K562 (cell line): Measurements from ENCODE around the gene UBE2E2. TPM values are rescaled to one million over a fixed set of nuclear protein-coding genes. Genes with fewer than 3 reads are reported as not detected.
"Not testable (repeated sequence)": the region's sequence is repeated elsewhere in the genome, so short reads cannot be mapped to it uniquely, and the experiment has no call there.

ENCODE experiments used
- ATAC-seq: fragments of 200-7000 bp; cut with Tn5 transposase; 3 replicates; pipeline ENCODE4 v1.9.1; 2020; ENCODE audit warnings: moderate library complexity
- BruUV-seq: library from RNA; stranded (reverse); fragments of 400-500 nt; replicated peaks from 2 replicates; lab custom pipeline; 2021; lab: Mats Ljungman, UMichigan
- CTCF ChIA-PET: fragments of 300-600 bp; formaldehyde crosslinking; extraction: SDS; loops from one replicate; lab custom pipeline; 2021; ENCODE audit warnings: low intra/inter-chr PET ratio; lab: Yijun Ruan, JAX
- POLR2A ChIA-PET: fragments of 300-600, 350-650 bp; sonication (Branson Sonifier 250); formaldehyde crosslinking; extraction: SDS; loops from one replicate; lab custom pipeline; 2021; ENCODE audit warnings: antibody characterized with exemption, inconsistent platforms; lab: Yijun Ruan, JAX
- DNase-seq, 4 experiments: peaks; one replicate each; pipeline versions ENCODE4 v3.0.0 to v3.0.0-alpha.2; 2011 to 2018; ENCODE audit warnings: low spot score in 3 of 4, mixed read lengths in 3 of 4; ENCODE audit errors: extremely low read depth in 1 of 4
- FAIRE-seq: peaks from 2 replicates; lab custom pipeline; 2011; peaks lifted over from hg19 to GRCh38; lab: Jason Lieb, UNC
- H2AFZ ChIP-seq: 2 replicates; pipeline ENCODE4 v1.6.0; 2011; ENCODE audit warnings: low read depth, low read length, control low read depth, inconsistent platforms
- H3K27ac ChIP-seq: fragments of 200-600 bp; 3 replicates; pipeline ENCODE4 v1.8.0; 2011; ENCODE audit warnings: low read depth, mild to moderate bottlenecking, control low read depth, inconsistent platforms, low read length, moderate library complexity, mixed read lengths; ENCODE audit errors: extremely low read depth
- H3K27me3 ChIP-seq, 2 experiments: fragments of 300-600 bp in 1 of 2; 2 replicates in 1 of 2; 3 replicates in 1 of 2; pipeline versions ENCODE4 v1.6.0 to v1.8.0; 2011; ENCODE audit warnings: inconsistent platforms in 2 of 2, low read length in 2 of 2, mild to moderate bottlenecking in 1 of 2, mixed read lengths in 1 of 2, moderate library complexity in 1 of 2; ENCODE audit not compliant: control insufficient read depth in 2 of 2, insufficient read depth in 2 of 2
- H3K36me3 ChIP-seq: fragments of 300-600 bp; 3 replicates; pipeline ENCODE4 v1.8.0; 2011; ENCODE audit warnings: mild to moderate bottlenecking, low read length, inconsistent platforms; ENCODE audit not compliant: control insufficient read depth, insufficient read depth
- H3K4me1 ChIP-seq, 2 experiments: fragments of 200-600 bp in 1 of 2; replicated peaks in 1 of 2; 2 replicates in 1 of 2; 3 replicates in 1 of 2; pipeline versions ENCODE4 v1.5.1 to v1.8.0; 2011; ENCODE audit warnings: inconsistent platforms in 2 of 2, low read length in 2 of 2, mild to moderate bottlenecking in 1 of 2, mixed read lengths in 1 of 2, moderate library complexity in 1 of 2; ENCODE audit not compliant: control insufficient read depth in 2 of 2, insufficient read depth in 2 of 2
- H3K4me2 ChIP-seq: 2 replicates; pipeline ENCODE4 v1.6.1; 2011; ENCODE audit warnings: low read length, control low read depth, inconsistent platforms, mixed read lengths; ENCODE audit not compliant: insufficient read depth
- H3K4me3 ChIP-seq: fragments of 200-600 bp; sonication (generic), shearing (Covaris generic); 2 replicates; pipeline ENCODE4 v1.5.1; 2016; ENCODE audit warnings: control low read depth, inconsistent platforms
- H3K79me2 ChIP-seq: fragments of 200-600 bp; 3 replicates; pipeline ENCODE4 v1.8.0; 2011; ENCODE audit warnings: low read length, inconsistent platforms; ENCODE audit not compliant: control insufficient read depth, insufficient read depth
- H3K9ac ChIP-seq, 2 experiments: 2 replicates each; pipeline versions ENCODE4 v1.6.0 to v1.6.1; 2011; ENCODE audit warnings: low read depth in 2 of 2, low read length in 2 of 2, control low read depth in 1 of 2, inconsistent platforms in 1 of 2, mild to moderate bottlenecking in 1 of 2, mixed read lengths in 1 of 2; ENCODE audit not compliant: insufficient read depth in 1 of 2
- H3K9me1 ChIP-seq: one replicate; pipeline ENCODE4 v1.6.0; 2011; ENCODE audit warnings: inconsistent platforms, mild to moderate bottlenecking, low read length, moderate library complexity; ENCODE audit not compliant: control insufficient read depth, insufficient read depth
- H3K9me3 ChIP-seq: replicated peaks from 2 replicates; pipeline ENCODE4 v1.5.1; 2011; ENCODE audit warnings: low read depth, low read length, inconsistent platforms; ENCODE audit not compliant: control insufficient read depth, insufficient read depth
- H4K20me1 ChIP-seq: replicated peaks from 2 replicates; pipeline ENCODE4 v1.6.1; 2011; ENCODE audit warnings: low read length, inconsistent platforms, mixed read lengths; ENCODE audit not compliant: control insufficient read depth, insufficient read depth
- CBFB ChIP-seq: sonication (generic); formaldehyde crosslinking; IDR thresholded peaks from 2 replicates; pipeline ENCODE4 v1.4.0; 2020; ENCODE audit warnings: mild to moderate bottlenecking, missing genetic modification reagents
- CGGBP1 ChIP-seq: fragments of 250-450 bp; sonication (Bioruptor Pico); IDR thresholded peaks from 2 replicates; pipeline ENCODE4 v1.9.0; 2021; ENCODE audit warnings: mild to moderate bottlenecking
- MBD1 ChIP-seq: fragments of 250-450 bp; sonication (Bioruptor Pico); IDR thresholded peaks from 2 replicates; pipeline ENCODE4 v1.8.0; 2022; ENCODE audit warnings: inconsistent platforms
- NR2C2 ChIP-seq, 2 experiments: fragments of 200-800 bp in 1 of 2; sonication (Bioruptor generic) in 1 of 2; sonication (generic) in 1 of 2; formaldehyde crosslinking in 1 of 2; IDR thresholded peaks; 2 replicates each; pipeline versions ENCODE4 v1.6.1 to v1.8.0; 2016 to 2022; ENCODE audit warnings: mild to moderate bottlenecking in 1 of 2, missing compliant biosample characterization in 1 of 2, missing genetic modification characterization in 1 of 2, missing genetic modification reagents in 1 of 2
- PATZ1 ChIP-seq: fragments of 250-450 bp; sonication (Bioruptor Pico); IDR thresholded peaks from 2 replicates; pipeline ENCODE4 v1.5.0; 2020; ENCODE audit warnings: mild to moderate bottlenecking, borderline replicate concordance
- ZNF146 ChIP-seq: IDR thresholded peaks from one replicate; pipeline ENCODE4 v1.6.1; 2018; ENCODE audit warnings: missing compliant biosample characterization; ENCODE audit not compliant: unreplicated experiment
- WGBS: fragments of 100-300 bp; shearing (Covaris generic); methylation state at CpG from one replicate; pipeline ENCODE4 v1.1.6; 2016; ENCODE audit warnings: low coverage, mixed read lengths; ENCODE audit not compliant: insufficient coverage; ENCODE audit errors: missing lambda C conversion rate; 5-methylcytosine and 5-hydroxymethylcytosine counted together
- in situ Hi-C: fragments of 300-500 bp; cut with MboI; formaldehyde crosslinking; loops from 4 replicates; pipeline ENCODE4 v1.15.0; 2018; ENCODE audit warnings: inconsistent platforms, mixed read lengths
- intact Hi-C: fragments of 100-400 bp; cut with micrococcal nuclease; formaldehyde crosslinking; loops from 2 replicates; pipeline ENCODE4 v1.14.2; 2022
- polyA plus RNA-seq, 8 experiments: library from polyadenylated mRNA; depleted of rRNA in 4 of 8; stranded (reverse) in 5 of 8; unstranded in 3 of 8; fragments of >200 nt; fragmentation: Nextera tagmentation in 2 of 8; fragmentation: Illumina TruSeq in 1 of 8; extraction: Ambion mirVana in 2 of 8; extraction: Trizol in 1 of 8; gene quantifications; 2 replicates each; pipeline versions ENCODE4 v1.2.1 to v1.2.3, GENCODE V29; 2011 to 2014; ENCODE audit warnings: inconsistent platforms in 1 of 8, missing spikeins in 1 of 8
- total RNA-seq, 7 experiments: library from RNA; depleted of rRNA in 6 of 7; stranded (reverse); fragments of >200 nt in 6 of 7; fragmentation: Illumina TruSeq in 2 of 7; extraction: Trizol in 2 of 7; gene quantifications; 2 replicates each; pipeline versions ENCODE4 v1.2.1 to v1.2.3, GENCODE V29; 2011 to 2021; ENCODE audit warnings: low replicate concordance in 1 of 7

UBE2E2 gene
- total and polyA plus RNA-seq, 9 of the 15 experiments (the other 6 are each of a cell fraction or from before 2014, with no cell fraction given): 0.22 to 5.1 (median 1.9) TPM

- H3K27me3 ChIP-seq, DNase-seq, H3K79me2 ChIP-seq, H4K20me1 ChIP-seq, BruUV-seq, H3K9ac ChIP-seq, CTCF ChIA-PET, FAIRE-seq, H3K9me3 ChIP-seq, H3K4me1 ChIP-seq, H3K9me1 ChIP-seq, H3K36me3 ChIP-seq, in situ Hi-C loops, intact Hi-C loops, ATAC-seq, H3K27ac ChIP-seq, H3K4me2 ChIP-seq, POLR2A ChIA-PET, H3K4me3 ChIP-seq, H2AFZ ChIP-seq: not testable (repeated sequence)
- TF ChIP-seq ZNF146 (CRISPR knock-in tag): peak; percentile 50
- 0% methylated on average over 2 of the region's 2 CpGs for WGBS
Measured at GRCh38 chr3:23618475-23618874, 415.3 kb downstream of the UBE2E2 start.

GRCh38 chr3:23619705-23620637 is 416.8 kb downstream of the UBE2E2 start:
- ATAC-seq (peak; percentile 44; the same call in 2 of the 3 replicates), DNase-seq (peak in 1 of 4 experiments; percentile 4), FAIRE-seq (no peak)
- ChIA-PET POLR2A (no interaction called here), CTCF (no interaction called here)
- H3K27ac ChIP-seq: no peak overlapping the region
- no peaks in the 10 kb centered on the region for H4K20me1 ChIP-seq
- intact Hi-C loops (no loop called here), in situ Hi-C loops (no loop called here)
- TF ChIP-seq CBFB (CRISPR knock-in tag) (no peak), CGGBP1 (no peak), NR2C2 (CRISPR knock-in tag; IDR thresholded peaks at IDR 0.05) (no peak), NR2C2 (tag; IDR thresholded peaks at IDR 0.05) (no peak), MBD1 (CRISPR knock-in tag) (no peak), PATZ1 (CRISPR knock-in tag) (no peak)
- H3K4me3 ChIP-seq: no peak overlapping the region
- no peaks in the 10 kb centered on the region; a peak in 1 of 5 replicates for H3K27me3 ChIP-seq
- BruUV-seq: no TSS peak
- no peak overlapping the region for H3K4me2 ChIP-seq
- H3K4me1 ChIP-seq: no peaks in the 10 kb centered on the region
- peak overlapping the region in 1 of 2 experiments; percentile 23; a peak in 1 of 4 replicates for H3K9ac ChIP-seq
- H2AFZ ChIP-seq: no peak overlapping the region
- H3K9me1 ChIP-seq: no peaks in the 10 kb centered on the region
- no peaks in the 10 kb centered on the region for H3K36me3 ChIP-seq
- H3K9me3 ChIP-seq: no peaks in the 10 kb centered on the region
- H3K79me2 ChIP-seq: no peaks in the 10 kb centered on the region
- 0% methylated on average over 12 of the region's 12 CpGs for WGBS
